Neutrophil (primary cell): ENCODE measurements around the gene ZNF619.

Source experiments
- H3K27ac ChIP-seq: fragments of 200-600 bp; sonication (generic); 2 replicates; pipeline ENCODE4 v1.5.1; 2016; ENCODE audit warnings: mild to moderate bottlenecking, moderate library complexity
- H3K27me3 ChIP-seq: fragments of 200-600 bp; sonication (generic); 2 replicates; pipeline ENCODE4 v1.6.0; 2016; ENCODE audit warnings: mild to moderate bottlenecking
- H3K36me3 ChIP-seq: fragments of 200-600 bp; sonication (generic); 2 replicates; pipeline ENCODE4 v1.5.1; 2017
- H3K4me1 ChIP-seq, 2 experiments: fragments of 200-600 bp in 1 of 2; sonication (generic) in 1 of 2; 1 replicate in 1 of 2; 2 replicates in 1 of 2; pipeline versions ENCODE4 v1.5.1 to v1.6.1; 2013 to 2016; ENCODE audit warnings: low read depth in 1 of 2, low read length in 1 of 2, mild to moderate bottlenecking in 1 of 2, moderate library complexity in 1 of 2; ENCODE audit not compliant: control insufficient read depth in 1 of 2, insufficient read depth in 1 of 2
- H3K4me3 ChIP-seq, 2 experiments: fragments of 200-600 bp in 1 of 2; sonication (generic) in 1 of 2; 1 replicate in 1 of 2; 2 replicates in 1 of 2; pipeline ENCODE4 v1.5.1; 2013 to 2016; ENCODE audit warnings: low read depth in 1 of 2, low read length in 1 of 2, mild to moderate bottlenecking in 1 of 2, moderate library complexity in 1 of 2
- H3K9me3 ChIP-seq: fragments of 200-600 bp; sonication (generic); 2 replicates; pipeline ENCODE4 v1.5.1; 2016
- TF ChIP-seq, protein P1 (sequence below): fragments of 200-600 bp; sonication (generic); IDR thresholded peaks from 2 replicates; pipeline ENCODE4 v1.5.1; 2016; ENCODE audit warnings: antibody characterized with exemption

Gene ZNF619

DNA sequence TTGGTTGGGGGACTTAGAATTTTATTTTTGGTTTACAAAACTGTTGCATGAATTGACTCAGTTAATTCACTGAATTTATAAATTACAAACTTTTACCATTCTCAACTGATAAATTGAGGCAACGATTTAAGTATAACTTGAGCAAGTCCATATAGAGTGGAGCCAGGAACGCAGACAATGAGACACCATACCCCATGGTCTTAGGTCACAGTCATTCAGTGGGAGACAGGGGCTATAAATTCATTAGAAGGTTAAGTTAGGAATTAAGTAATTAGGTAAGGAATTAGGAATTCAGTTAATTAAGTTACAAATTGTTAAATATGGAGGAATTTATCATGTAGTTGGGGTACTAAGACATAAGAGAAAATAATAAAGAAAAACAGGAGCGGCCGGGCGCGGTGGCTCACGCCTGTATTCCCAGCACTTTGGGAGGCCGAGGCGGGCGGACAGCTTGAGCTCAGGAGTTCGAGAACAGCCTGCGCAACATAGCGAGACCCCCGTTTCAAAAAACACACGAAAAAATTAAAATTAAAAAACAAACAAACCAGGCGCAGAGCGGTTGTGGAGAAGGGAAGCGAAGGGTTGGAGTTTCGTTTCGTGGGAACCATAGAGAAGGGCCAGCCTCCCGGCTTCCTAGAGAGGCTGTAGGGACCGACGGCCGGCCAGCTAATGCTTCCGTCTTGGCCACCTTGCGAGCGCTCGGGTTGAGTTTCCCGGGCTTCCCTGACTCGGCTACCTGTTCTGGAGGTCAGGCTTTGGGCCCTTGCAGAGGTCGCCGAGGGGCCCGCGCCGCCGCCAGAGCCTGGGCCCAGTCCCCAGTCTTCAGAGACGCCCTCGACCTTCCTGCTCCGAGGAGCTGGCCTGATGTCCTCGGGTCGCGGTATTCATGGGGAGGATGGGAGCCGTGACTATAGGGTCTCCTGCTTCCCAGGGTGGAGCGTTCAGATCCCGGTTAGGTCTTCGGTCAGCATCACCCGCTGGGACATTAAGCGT, at the start of gene ZNF619:
Gene ZNF619, plus strand, starts transcription at position 645 of the 993 bp plus-strand sequence. CDS start 858 bp downstream, outside the sequence.
- peaks cover 26% of the 10 kb centered on the region for H3K36me3 ChIP-seq
- H3K27me3 ChIP-seq: no peaks in the 10 kb centered on the region
- no peaks in the 10 kb centered on the region for H3K9me3 ChIP-seq
- TF ChIP-seq, protein P1, sequence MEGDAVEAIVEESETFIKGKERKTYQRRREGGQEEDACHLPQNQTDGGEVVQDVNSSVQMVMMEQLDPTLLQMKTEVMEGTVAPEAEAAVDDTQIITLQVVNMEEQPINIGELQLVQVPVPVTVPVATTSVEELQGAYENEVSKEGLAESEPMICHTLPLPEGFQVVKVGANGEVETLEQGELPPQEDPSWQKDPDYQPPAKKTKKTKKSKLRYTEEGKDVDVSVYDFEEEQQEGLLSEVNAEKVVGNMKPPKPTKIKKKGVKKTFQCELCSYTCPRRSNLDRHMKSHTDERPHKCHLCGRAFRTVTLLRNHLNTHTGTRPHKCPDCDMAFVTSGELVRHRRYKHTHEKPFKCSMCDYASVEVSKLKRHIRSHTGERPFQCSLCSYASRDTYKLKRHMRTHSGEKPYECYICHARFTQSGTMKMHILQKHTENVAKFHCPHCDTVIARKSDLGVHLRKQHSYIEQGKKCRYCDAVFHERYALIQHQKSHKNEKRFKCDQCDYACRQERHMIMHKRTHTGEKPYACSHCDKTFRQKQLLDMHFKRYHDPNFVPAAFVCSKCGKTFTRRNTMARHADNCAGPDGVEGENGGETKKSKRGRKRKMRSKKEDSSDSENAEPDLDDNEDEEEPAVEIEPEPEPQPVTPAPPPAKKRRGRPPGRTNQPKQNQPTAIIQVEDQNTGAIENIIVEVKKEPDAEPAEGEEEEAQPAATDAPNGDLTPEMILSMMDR: no peak
- H3K27ac ChIP-seq: peak within 1 kb of the TSS; percentile 68
- peaks cover 10 to 13% of the 10 kb centered on the region in 2 experiments for H3K4me1 ChIP-seq
- peak within 1 kb of the TSS; percentile 63 to 83 for H3K4me3 ChIP-seq

DNA sequence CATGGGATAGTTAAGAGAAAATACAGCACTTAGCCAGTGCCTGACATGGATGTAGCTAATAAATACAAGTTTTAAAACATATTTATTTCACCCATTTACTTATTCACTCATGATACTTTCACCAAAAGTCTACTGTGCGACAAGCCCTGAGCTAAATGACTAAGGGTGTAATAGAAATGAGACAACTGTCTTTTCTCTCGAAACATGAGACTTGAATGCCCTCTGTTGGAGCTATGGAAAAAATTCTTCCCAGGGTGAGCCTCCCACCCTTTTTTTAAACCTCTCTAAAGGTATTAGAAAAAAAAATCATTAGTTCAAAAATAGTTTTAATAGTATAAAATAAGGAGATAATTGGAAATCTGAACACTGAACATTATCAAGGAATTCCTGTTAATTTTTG, 44.1 kb upstream of the ZNF619 start:
- Histone ChIP-seq H3K27me3 (no peaks in the 10 kb centered on the region), H3K27ac (no peak overlapping the region), H3K4me1 (no peaks in the 10 kb centered on the region), H3K9me3 (no peaks in the 10 kb centered on the region), H3K36me3 (no peaks in the 10 kb centered on the region), H3K4me3 (no peak overlapping the region)
- TF ChIP-seq, protein P1: no peak

DNA sequence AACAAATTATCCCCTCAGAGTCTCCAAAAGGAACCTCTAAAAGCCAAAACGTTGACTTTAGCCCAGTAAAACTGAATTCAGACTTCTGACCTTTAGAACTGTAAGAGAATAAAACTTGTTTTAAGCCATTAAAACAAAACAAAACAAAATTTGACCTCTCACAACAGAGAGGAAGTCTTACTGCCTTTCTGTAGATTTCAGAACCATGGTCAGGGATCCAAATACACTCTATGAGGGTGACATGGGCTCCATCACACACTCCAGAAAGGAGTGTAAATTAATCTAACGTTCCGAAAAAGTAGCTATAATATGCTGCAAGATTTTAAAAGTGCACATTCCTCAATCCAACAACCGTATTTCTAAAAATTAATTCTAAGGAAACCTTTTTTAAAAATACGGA, 39.0 kb upstream of the ZNF619 start:
- H3K4me3 ChIP-seq: no peak overlapping the region
- no peaks in the 10 kb centered on the region for H3K27me3 ChIP-seq
- no peak overlapping the region for H3K27ac ChIP-seq
- no peaks in the 10 kb centered on the region for H3K36me3 ChIP-seq
- TF ChIP-seq, protein P1: no peak
- no peaks in the 10 kb centered on the region for H3K4me1 ChIP-seq
- no peaks in the 10 kb centered on the region for H3K9me3 ChIP-seq

DNA sequence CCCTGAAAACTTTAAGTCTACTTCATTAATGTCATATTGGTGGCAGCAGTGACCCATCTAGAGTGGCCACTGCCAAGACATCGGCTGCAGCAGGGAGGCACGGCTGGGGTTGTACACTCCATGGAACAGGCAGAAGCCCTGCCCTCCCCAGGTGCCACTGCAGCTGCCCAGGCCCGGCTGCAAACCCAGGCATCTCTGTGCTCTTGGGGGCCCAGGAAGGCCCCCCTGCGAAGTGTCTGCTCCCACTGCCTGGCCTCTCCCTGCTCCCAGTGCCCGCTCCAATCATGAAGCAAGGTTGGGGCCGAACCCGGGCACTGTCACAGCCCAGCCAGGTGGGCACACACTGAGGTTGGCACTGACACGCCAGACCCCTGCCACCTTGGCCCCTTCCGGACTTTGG, 31.9 kb upstream of the ZNF619 start:
- TF ChIP-seq, protein P1: no peak
- H3K9me3 ChIP-seq: no peaks in the 10 kb centered on the region

DNA sequence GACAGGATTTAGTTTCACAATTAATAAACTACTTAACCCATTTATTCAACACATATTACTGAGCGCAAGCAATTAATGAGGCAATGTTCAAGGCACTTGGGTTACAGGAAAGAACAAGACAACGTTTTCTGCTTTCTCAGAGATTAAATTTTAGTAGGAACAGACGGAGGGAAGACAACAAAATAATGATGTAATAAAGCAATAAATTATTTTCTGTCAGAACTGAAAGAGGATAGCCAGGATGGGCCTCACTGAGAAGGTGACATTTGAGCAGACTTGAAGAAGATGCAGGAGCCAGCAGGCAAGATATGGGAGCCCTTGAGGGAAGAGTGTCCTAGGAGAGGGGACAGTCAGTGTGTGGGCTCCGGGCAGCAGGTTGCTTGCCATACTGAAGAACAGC, 31.0 kb upstream of the ZNF619 start:
- H3K36me3 ChIP-seq: peaks cover 5% of the 10 kb centered on the region
- H3K9me3 ChIP-seq: no peaks in the 10 kb centered on the region
- H3K27ac ChIP-seq: no peak overlapping the region
- H3K27me3 ChIP-seq: no peaks in the 10 kb centered on the region
- H3K4me3 ChIP-seq: no peak overlapping the region
- TF ChIP-seq, protein P1: no peak
- H3K4me1 ChIP-seq: no peaks in the 10 kb centered on the region

More for the DNA sequence above, 31.9 kb upstream of the ZNF619 start:
- Histone ChIP-seq H3K27me3 (no peaks in the 10 kb centered on the region), H3K4me1 (no peaks in the 10 kb centered on the region), H3K36me3 (peaks cover 5% of the 10 kb centered on the region), H3K27ac (no peak overlapping the region), H3K4me3 (no peak overlapping the region)
